Hematopoietic multipotent progenitor cell treated with erythropoietin and hydrocortisone succinate and interleukin-3 and kit ligand, for 17 days (in vitro differentiated cells): Measurements from ENCODE around the gene CRYBA4.
"Not testable (repeated sequence)": the region's sequence is repeated elsewhere in the genome, so short reads cannot be mapped to it uniquely, and the experiment has no call there.

Experiments used
- DNase-seq: peaks from one replicate; pipeline ENCODE4 v3.0.0-alpha.2; 2015; ENCODE audit warnings: low spot score

CRYBA4 gene

DNA sequence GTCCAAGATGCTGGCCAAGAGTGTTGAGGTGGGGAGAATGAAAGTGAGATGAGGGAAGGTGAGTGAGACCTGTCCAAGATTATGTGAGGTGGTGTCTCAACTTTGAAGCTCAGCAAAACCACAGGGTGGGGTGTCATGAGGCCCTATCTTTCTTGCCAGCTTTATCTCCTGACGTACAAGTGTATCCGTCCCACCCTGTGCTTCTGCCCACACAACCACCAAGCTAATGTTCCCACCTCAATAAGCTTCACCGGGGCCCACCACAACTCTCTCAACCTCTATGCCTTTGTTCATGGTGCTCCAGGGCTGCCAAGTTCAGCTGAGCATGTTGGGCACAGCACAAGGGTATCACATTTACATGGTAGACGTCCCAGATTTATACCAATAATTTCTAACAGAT is 24.7 kb upstream of the CRYBA4 start:
- DNase-seq: peak; percentile 63

DNA sequence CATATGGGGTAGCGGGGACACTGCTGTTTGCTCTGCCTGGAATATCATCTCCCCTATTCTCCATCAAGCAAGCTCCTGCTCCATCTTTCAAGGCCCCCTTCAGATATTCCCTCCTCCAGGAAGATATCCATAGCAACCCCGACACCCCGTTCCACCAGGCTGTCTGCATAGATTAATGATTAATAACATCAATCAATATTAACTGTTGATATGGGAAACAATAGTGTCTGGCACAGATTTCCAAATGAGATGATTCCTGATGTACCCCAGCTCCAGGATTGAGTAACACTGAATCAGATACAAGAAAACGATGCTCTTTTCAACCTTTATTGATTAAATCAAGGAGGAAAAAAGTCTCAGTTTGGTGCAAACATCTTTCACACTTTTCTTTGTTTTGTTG is 24.3 kb upstream of the CRYBA4 start:
- no peak for DNase-seq

DNA sequence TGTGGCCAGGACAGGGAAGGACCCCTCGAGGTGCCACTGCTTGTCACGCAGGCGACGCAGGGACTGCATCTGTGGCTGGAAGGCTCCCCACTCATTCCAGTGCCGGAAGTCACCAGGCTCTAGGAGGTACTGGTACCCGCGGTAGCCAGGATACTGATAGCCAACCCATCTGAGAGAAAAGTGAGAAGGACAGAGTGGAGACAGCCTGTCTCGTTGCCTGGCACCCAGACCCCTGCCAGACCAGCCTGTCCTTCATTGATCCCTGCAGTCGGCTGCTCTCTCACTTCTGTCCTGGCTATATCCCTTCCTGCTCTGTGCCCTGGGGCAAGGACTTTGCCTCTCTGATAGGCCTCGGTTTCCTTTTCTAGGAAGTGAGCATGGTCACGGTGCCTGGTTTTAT is 22.3 kb upstream of the CRYBA4 start:
- DNase-seq: no peak

DNA sequence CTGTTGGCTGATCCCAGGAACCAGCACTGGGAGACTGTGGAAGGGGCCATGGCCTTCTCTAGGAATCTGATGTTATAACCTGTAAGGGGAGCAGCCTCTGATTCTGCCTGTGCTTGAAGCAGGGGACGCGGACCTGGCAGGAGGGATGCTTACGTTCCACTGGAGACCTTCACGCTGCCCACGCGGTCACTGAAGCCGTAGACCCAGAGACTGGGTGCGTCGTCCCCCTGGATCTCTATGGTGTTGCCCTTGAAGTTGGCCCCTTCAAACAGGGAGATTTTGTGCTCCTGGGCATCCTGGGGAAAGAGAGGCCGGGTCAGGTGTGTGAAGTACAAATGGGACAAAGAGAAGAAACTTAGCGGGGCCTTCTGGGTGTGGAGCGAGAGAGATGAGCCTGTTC is 20.0 kb upstream of the CRYBA4 start:
- no peak for DNase-seq

DNA sequence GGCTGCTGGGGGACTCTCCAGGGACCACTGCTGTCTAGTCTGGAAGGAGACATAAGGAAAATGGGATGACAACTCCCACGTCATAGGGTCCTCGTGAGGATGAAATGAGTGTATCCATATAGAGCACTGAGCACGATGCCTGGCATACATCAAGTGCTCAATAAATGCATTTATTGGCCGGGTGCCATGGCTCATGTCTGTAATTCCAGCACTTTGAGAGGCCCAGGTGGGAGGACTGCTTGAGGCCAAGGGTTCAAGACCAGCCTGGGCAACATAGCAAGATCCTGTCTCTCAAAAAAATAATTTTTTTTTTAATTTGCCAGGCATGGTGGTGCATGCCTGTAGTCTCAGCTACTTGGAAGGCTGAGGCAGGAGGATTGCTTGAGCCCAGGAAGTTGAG is 19.6 kb upstream of the CRYBA4 start:
- DNase-seq: no peak

DNA sequence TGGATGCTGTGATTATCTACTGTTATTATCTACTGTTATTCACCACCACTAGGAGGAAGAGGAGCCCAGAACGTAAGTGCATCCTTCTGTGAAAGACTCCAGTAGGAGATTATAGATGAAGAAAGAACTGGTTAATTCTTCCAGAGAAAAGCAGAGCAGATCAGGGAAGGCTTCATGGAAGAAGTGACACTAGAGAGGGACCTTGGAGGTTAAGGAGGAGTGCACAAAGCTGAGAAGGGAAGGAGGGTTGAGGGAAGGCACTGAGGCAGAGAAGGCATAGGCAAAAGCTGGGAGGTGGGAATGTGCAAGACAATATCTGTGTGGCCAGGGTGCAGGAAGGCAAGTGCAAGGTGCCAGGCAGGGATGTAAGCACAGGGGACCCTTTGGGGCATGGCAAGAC is 17.4 kb upstream of the CRYBA4 start:
- no peak for DNase-seq

DNA sequence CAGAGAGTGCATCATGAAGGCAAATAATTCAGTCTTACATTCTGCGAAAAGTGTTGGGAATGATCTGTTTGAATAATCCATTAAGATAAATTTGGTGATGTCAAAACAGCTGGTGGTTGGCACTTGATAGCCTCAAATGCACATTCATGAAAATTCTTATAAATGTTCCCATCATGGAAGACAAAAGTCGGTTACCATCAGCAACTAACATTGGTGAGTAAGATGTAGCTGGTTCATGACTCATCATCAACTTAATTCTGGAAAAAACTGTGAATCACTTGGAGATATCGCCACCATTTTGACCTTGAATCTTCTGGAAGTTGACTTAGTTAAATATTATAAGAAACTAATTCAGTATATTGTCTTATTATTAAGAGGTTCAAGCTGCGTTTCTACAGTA is 15.2 kb upstream of the CRYBA4 start:
- DNase-seq: no peak

DNA sequence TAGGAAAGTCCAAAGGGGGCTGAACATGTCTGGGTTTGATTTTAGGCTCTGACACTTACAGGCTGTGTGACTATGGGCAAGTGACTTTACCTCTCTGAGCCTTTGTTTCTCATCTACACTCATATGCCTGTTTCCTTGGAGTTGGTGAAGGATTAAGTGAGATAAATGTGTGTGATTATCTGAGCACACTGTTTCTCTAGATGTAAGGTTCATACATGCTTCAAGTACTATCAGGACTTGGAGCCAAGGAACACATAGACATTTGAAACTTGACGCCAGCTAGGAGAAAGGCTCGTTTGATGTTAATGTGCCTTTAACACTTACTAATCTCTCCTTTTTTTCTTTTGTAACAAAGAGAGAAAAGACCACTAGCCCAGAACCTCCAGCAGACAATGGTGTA is 13.6 kb upstream of the CRYBA4 start:
- no peak for DNase-seq

DNA sequence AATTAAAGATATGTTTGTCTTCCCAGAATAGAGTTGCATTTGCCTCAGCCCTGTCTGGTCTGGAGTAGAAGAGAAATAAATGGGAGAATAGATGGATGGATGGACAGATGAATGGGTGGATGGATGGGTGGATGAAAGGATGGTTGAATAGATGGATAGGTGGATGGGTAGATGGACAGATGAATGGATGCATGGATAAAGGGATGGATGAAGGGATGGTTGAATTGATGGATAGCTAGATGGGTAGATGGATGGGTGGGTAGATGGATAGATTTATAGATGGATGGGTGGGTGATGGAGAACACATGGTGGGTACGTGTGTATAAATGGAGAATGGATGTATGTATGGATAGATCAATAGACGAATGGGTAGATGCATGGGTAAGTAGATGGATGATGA is 12.5 kb upstream of the CRYBA4 start:
- DNase-seq: no peak

DNA sequence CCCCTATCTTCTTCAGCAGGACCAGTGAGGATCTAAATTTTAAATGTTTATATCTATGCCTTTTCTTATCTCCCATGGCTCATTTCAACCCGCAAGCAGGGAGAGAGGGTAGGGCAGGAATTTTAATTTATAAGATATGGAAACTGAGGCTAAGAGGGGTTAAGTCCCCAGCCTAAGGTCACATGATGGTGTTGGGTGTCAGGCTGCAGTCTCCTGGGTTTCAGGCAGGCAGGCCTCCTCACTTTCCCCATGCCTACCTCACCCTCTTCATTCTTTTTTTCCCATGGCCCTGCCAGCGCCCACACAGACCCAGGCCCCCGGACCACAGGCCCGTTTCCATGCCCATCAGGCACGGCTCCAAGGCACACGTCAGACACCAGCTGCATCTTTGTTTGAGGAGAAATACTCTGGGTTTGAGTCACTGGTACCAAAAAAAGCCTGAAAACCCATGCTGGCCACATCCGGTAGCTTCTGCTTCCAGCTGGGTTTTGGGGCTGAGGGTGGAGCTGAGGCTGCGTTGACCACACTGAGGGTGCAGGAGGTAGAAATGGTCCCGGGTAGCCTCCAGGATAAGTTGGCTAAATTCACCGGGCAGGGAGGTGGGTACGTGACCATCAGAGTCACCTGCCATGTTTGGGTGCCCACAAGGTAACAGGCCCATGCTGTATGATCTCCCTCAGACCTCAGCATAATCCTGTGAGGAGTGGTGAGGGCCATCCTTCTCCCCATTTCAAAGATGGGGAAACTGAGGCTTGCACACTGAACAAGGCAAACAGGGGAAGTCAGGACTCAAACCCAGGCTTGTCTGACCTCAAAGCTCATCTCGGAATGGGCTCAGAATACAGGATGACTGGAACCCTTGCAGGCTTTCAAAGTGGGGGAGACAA is 11.4 kb upstream of the CRYBA4 start:
- DNase-seq: no peak

DNA sequence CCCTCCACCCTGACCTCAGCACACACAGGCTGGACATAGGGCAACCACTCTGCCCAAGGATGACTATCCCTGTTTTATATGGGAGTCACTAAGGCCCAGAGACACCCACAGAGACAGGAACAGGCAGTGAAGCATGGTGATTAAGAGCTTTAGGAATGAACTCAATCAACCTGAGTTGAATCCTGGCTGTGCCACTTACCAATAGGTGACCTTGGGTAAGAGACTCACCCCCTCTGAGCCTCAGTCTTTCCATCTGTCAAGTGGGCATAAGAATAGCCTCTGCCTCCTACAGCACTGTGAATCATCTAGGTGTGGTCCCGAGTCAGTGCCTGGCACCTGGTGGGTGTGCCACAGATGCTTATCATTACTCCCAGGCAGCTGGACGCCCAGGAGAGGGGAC is 10.8 kb upstream of the CRYBA4 start:
- no peak for DNase-seq

DNA sequence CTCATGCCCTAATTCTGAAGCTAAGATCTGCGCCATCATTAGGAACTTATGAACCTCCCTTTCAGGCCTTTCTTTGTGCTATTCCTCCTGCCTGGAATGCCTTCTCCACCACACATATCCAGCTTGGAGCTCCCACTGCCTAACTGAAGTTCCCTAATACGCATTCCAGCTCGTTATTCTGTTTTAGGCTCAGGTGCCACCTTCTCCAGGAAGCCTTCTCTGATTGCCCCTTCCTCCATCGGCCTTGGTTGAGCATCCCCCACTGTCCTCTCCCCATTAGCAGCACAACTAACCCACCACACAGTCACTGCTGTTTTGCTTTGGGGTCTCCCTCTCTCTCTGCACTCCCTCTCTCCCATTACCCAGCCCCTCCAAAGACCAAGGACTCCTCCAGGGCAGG is 9.1 kb upstream of the CRYBA4 start:
- DNase-seq: no peak

DNA sequence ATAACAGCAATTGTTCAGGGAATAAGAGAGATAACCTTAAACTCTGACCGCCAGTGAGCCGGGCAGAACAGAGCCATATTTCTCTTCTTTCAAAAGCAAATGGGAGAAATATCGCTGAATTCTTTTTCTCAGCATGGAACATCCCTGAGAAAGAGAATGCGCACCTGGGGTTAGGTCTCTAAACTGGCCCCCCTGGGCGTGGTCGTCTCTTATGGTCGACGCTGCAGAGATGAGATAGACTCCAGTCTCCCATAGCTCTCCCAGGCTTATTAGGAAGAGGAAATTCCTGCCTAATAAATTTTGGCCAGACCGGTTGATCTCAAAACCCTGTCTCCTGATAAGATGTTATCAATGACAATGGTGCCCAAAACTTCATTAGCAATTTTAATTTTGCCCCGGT is 8.0 kb upstream of the CRYBA4 start:
- not testable (repeated sequence) for DNase-seq

DNA sequence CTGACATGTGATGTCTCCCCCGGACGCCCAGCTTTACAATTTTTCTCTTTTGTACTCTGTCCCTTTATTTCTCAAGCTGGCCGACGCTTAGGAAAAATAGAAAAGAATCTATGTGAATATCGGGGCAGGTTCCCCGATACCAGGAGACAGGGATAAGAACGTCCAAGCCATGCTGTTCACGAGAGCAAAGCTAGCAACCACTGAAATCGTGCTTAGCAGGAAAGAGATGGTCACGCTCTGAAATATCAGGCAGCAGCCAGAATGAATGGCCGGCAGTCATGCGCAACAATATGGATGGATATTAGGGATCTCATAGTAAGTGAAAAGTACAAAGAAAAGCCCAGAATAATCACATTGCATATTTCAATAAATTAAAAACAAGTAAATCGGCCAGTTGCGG is 7.4 kb upstream of the CRYBA4 start:
- DNase-seq: no peak

DNA sequence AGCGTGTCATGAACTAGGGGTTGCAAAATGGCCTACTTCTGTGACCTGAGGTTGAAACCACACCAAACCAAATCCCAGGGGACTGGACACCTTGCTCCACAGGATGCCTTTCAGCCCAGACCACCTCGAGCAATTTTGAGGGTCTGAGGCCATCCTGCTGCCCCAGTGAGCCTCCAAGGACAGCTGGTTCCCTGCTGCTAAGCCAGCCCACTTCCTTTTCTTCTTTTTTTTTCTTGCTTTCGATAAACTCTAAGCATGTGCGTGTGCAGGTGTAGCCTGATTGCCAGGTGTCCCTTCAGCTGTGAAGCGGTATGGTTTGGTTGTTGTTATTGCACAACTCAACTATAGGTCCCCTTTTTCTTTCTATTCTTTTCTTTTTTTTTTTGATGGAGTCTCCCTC is 6.6 kb upstream of the CRYBA4 start:
- no peak for DNase-seq

DNA sequence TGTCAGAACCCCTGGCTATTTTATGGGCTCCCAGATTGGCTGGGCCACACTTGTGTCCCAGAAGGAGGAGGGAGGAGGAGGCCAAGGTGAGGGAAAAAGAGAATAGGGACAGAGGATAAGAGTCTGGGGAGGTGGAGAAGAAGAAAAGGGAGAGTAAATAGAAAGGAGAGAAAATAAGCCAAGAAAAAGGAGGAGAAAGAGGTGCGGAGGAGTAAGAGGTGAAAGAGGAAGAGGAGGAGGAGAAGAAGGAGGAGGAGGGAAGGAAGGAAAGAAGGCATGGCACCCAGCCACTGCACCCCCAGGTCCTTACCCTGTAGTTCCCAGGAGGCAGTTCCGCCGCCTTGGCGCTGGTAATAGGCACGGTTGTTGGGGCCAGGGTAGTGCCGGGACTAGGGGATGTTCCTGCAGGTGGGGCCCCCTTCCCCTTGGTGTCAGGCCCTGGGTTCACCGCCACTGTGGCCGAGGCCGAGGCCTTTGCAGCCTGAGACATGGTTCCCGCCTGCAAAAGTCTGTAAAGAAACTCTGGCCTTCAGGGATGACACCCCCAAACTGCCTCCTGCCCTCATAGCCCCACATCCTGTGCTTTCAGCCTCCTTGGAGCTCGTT is 5.8 kb upstream of the CRYBA4 start:
- no peak for DNase-seq

DNA sequence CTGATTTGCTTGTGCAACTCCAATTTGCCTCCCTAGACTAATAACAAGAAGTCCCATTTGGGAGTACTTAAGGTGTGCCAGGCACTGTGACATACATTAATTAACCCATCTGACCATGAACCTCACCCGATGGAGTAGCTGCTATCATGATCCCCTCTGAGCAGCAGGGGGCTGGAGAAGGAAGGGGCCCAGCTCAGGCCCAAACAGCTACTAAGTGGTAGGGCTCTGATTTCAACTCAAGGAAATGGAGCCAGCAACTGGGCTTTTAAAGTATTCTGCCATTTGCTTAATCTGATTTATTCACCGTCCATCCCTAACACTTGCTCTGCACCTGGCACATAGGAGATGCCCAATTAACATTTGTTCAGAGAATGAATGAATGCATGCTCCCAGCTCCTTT is 5.1 kb upstream of the CRYBA4 start:
- no peak for DNase-seq

DNA sequence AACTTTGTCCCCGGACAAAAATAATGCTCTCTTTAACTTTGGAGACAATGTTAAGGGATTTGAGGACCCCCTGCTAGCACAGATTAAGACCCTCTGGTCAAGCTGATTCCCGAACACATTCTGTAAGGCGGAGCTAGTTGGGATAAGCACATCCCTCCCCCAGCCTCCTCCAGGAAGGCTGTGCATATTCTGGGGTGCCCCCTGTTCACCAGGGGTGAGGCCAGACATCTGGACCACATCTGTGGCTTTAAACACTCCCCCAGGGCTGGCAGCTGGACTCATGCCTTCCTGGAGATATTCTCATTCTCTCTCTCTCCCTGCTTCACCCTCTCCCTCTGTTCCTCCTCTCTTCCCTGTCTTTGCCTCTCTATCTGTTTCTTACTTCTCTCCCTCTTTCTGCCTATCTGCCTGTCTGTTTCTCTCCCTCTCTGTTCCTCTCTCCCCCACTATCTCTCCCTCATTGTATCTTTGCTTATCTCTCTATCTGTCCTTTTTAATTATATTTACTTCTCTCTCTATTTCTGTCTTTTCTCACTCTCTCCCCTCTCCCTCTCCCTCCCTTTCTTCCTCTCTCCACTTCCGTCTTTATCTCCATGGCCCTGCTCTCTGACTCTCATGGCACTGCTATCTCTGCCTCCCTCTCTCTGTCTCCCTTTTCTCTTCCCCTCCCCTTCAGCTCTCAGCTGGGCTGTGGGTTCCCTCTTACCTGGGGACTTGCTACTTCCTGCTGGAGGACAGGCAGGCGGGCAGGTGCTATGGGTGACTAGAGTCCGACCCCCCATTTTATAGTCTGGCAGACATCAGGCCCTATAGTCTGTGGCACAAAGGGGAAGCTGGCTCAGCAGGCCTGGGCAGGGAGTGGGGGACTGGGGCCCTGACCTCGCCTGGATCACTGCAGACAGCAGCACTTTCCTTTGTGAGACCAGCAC is 4.2 kb upstream of the CRYBA4 start, which contains the start of gene CRYBB1:
CRYBB1 (minus strand) TSS at position 757 of the 929 bp plus-strand sequence. CDS start 1,708 bp downstream, outside the sequence.
- DNase-seq: peak; percentile 43

DNA sequence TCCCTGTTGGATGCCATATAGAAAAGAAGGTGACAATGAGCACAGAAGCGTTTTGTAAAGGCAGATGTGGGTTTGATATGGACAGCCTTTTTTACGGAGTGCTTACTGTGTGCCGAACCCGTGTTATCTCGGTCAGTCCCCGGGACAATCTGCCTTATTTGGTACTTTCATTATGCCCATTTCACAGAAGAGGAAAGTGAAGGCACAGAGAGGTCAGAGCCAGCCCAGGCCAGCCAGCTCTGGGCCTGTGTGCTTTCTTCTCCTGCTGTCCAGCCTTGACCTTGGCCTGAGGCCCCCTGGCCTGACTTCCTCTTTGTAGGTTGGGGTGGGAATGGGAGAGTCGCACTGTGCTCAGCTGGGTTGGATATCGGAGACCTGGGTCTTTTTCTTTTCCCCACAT is 3.3 kb upstream of the CRYBA4 start:
- DNase-seq: peak; percentile 22

DNA sequence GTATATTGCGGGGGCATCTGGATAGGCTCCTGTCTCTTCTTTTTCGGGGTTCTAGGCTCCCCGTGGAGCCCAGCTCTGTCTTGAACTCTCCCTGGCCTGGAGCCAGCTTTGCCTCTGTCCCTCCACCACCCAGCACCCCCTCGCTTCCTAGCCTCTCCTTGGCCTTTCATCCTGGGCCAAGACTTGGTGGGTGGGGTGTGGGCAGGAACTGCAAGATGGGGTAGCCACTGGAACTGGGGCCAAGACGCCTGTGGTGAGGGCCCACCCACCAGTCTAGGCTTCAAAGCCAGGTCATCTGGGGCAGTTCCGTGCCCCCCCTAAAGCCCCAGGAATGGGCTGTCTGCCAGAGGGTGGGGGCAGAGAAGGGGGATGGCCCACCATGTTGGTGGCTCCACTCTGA is 2.3 kb upstream of the CRYBA4 start:
- no peak for DNase-seq

DNA sequence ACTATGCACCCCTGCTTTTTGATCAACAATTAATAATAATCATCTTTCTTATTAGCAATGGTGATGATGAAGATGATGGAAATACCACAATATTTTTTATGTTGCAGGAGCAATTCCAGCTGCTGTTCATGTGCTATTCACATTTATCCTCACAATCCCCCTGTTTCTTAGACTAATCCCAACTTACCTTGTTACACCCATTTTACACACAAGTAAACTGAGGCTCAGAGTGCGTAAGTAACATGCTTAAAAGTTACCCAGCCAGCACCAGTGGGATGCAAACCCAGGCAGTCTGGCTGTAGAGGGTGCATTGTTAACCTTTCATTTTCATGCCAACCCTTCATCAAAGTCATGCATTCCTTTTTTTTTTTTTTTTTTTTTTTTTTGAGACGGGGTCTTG is 1.6 kb upstream of the CRYBA4 start:
- no peak for DNase-seq

DNA sequence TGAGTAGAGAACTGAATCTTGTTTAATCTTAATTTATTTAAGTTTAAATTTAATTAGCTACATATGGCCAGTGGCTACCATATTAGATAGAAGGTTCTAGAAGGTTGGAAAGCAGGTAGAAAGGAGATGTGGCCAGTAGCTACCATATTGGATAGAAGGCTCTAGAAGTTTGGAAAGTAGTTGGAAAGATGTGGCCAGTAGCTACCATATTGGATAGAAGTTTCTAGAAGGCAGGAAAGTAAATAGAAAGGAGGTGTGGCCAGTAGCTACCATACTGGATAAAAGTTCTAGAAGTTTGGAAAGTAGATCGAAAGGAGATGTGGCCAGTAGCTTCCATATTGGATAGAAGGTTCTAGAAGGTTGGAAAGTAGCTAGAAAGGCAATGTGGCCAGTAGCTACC is 2.2 kb downstream of the CRYBA4 start:
- peak; percentile 19 for DNase-seq

DNA sequence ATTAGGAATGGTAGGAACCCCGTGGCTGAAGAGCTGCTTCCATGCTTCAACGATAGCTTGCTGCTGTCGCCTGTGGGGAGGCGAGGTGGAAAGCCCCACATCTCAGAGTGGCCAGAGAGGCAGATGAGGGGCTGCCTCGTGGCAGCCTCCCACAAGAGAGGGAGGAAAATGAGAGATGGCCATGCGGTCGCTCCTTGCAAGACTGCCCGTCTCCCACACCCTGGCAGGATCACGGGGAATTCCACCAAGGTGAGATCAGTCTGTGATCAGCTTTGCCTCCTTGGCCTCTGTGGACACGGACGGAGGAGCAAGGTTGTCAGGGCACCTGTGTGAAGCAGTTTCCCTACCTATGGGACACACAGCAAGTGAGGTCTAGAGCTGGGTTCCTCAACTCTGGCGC is 3.0 kb downstream of the CRYBA4 start:
- no peak for DNase-seq
